Activated CD4-positive, alpha-beta T cell treated with anti-CD3 and anti-CD28 coated beads for 24 hours (primary cell): ENCODE data around the gene SENP8.
A peak's percentile ranks its signal among the peaks of the same experiment; 100 is the strongest.
"Not testable (repeated sequence)": the region's sequence is repeated elsewhere in the genome, so short reads cannot be mapped to it uniquely, and the experiment has no call there.

Experiments used
- DNase-seq, 2 donors: peaks; one replicate each; pipeline ENCODE4 v3.0.0-alpha.2; 2020; ENCODE audit warnings: low read depth in 2 of 2

SENP8 gene

DNA sequence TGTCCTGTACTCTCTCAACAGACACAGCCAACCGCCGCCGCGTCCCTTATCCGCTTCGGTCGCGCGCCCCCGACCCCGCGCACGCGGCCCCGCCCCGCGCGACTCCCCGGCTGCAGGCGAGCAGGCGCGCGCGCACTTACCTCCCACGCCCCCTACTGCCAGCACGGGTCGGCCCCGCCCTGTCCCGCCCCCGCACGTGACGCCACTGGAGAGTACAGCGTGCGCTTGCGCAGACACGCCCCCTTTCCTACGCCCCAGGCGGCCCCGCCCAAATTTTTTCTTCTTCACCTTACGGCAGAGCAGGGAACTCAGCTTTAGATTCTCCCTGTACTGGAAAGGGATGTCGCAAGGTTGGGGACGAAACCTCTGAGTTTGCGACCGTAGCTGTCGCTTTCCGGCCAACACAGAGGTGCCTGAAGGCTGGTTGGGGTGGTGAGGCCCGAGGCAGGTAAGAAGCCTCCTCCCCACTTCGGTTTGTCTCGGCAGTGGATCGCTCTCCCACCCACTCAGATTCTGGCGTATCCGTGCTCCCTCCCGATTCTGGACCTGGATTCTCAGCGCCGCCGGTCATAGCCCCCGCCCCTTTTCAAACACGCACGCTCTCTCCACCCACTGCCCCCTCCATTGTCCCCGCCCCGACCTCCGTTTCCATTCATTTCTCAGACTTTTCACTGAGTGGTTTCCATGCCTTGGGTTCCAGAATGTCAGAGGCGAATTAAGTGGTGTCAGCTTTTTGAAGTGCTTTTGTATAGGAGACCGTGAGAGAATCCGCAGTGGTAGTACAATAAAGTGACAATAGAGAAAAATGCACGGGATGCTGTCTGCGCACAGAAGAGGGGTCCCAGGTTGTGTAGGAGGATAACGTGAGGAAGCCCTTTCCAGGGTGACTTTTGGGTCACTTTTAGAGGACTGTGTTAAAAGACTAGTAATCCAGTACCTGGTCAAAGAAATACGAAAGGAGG, at the start of gene SENP8, which contains the start of gene MYO9A:
Gene SENP8 (plus strand): TSS at position 387 of the 962 bp plus-strand sequence. CDS start 21,221 bp downstream, outside the sequence.
Gene MYO9A (minus strand): TSS at position 134 of the 962 bp plus-strand sequence. CDS start 71,587 bp downstream, outside the sequence.
- peak; percentile 99 for DNase-seq

DNA sequence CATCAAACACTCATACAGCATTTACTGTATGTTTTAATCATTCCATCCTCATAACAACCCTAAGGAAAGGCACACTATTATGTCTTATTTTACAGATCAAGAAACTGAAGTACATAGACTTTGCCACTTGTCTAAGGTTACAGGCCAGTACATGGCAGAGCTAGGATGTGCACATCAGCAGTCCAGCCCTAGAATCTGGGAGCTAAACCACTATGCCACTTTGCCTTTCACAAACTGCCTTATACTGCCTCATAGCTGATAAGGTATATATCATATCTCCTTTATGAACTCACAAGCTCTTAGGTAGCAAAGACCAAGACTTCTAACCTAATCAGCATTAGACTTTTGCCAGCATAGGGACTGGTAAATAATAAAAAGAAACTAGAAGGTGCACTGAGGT, 49.3 kb upstream of the SENP8 start:
- DNase-seq, result no peak

DNA sequence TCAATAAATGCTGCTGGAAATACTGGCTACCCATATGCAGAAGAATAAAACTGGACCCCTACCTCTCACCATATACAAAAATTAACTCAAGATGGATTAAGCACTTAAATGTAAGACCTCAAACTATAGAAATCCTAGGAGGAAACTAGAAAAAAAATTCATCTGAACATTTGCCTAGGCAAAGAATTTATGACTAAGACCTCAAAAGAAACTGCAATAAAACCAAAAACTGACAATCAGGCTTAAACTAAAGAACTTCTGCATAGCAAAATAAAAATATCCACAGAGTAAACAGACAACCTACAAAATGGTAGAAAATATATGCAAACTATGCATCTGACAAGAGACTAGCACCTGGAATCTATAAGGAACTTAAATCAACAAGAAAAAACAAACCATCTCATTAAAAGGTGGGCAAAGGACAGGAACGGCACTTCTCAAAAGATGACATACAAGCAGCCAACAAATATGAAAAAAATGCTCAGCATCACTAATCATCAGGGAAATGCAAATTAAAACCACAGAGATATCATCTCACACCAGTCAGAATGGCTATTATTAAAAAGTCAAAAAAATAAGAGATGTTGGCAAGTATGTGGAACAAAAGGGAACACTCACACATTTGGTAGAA, 47.3 kb upstream of the SENP8 start:
- DNase-seq, result no peak

DNA sequence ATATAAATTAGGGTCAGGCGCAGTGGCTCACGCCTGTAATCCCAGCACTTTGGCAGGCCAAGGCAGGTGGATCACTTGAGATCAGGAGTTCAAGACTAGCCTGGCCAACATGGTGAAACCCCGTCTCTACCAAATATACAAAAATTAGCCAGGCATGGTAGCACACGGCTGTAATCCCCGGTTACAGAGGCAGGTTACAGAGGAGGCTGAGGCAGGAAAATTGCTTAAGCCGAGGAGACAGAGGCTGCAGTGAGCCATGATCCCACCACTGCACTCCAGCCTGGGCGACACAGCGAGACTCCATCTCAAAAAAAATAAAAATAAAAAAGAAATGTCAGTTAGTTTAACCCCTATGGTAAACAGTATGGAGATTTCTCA, 46.8 kb upstream of the SENP8 start:
- DNase-seq, result not testable (repeated sequence)

DNA sequence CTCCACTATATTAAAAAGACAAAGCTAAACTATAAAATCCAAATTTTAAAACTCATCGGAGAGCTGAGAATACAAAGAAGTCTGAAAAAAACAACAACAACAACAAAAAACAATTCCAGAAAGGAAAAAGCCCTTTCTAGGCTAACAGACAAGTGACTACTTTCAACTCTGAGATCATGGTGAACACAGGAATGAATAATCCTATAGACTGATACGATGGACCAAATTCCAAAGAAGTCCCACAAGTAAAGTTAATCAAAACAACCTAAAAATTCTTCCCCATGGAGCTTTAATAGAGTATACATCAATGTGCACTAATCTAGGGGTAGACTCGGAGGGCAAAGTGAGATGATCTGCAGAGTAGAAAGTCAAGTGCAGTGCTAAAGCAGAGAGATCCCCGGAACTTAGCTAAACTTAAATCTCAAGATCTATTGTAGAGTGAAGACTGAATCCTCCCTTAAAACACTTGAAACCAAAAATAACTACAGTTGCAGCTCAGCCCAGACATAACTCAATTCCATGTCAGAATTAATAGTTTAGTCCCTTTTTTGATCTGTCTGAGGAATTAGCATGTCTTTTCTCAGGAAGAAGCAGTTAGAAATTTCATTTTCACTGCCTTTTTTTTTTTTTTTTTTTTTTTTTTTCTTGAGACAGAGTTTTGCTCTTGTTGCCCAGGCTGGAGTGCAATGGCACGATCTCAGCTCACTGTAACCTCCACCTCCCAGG, 43.7 kb upstream of the SENP8 start:
- no peak for DNase-seq

DNA sequence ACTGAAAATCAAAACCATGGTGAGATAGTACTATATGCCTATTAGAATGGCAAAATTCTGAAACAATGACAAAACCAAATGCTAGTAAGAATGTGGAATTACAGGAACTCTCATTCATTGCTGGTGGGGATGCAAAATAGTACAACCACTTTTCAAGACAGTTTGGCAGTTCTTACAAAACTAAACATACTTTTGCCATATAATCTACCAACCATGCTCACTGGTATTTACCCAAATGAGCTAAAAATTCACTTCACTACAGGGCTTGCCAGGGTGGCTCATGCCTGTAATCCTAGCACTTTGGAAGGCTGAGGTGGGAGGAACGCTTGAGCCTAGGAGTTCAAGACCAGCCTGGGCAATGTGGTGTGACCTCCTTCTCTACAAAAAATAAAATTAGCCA, 40.3 kb upstream of the SENP8 start:
- DNase-seq, result no peak

DNA sequence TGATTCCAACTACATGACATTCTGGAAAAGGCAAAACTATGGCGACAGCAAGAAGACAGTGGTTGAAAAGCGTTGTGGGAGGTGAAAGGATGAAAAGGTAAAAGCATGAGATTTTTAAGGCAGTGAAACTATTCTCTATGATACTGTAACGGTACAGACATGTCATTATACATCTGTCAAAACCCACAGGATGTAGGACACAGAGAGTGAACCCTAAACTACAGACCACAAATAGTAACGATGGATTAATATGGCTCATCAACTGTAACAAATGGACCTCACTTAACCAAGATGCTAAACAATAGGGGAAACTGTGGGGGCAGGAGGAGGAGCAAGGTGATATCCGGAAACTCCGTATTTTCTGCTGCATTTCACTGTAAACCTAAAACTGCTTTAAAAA, 39.3 kb upstream of the SENP8 start:
- no peak for DNase-seq

DNA sequence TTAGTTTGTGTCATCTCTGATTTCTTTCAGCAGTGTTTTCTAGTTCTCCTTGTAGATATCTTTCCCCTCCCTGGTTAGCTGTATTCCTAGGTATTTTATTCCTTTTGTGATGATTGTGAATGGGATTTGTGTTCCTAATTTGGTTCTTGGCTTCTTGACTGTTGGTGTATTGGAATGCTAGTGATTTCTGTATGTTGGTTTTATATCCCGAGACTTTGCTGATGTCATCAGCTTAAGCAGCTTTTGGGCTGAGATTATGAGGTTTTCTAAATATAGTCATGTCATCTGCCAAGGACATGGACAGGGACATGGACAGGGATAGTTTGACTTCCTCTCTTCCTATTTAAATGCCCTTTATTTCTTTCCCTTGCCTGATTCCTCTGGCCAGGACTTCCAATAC, 36.0 kb upstream of the SENP8 start:
- DNase-seq, result no peak

DNA sequence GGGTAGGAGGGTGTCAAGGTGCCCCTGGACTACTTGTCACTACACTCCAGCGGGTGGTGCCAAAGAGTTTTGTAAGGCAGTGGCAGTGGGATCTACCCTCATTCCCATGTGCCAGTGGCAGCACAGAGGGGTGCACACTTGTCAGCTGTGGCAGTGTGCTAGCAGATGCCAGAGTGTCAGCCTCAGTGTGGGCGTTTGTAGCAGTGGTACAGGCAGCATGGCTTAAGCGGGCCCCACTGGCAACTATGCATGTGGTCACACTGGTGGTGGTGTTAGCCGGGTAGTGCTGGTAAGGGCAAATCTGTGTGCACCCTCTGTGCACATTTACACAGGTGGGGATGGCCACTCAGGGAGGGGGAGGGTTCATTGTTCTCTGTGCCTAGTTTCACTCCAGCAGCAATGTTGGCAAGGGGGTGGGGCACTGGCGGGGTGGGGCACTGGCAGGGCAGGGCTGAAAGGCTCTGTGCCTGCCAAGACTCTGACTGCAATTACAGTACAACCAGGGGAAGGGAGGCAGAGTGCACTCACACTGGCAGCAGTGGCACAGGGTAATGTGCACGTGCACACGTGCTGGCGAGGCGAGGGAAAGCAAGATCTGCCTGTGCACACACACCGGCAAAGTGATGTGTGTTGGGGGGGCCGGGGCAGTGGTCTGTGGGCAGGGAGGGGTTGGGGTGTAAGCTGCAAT, 32.0 kb upstream of the SENP8 start:
- DNase-seq, result no peak

DNA sequence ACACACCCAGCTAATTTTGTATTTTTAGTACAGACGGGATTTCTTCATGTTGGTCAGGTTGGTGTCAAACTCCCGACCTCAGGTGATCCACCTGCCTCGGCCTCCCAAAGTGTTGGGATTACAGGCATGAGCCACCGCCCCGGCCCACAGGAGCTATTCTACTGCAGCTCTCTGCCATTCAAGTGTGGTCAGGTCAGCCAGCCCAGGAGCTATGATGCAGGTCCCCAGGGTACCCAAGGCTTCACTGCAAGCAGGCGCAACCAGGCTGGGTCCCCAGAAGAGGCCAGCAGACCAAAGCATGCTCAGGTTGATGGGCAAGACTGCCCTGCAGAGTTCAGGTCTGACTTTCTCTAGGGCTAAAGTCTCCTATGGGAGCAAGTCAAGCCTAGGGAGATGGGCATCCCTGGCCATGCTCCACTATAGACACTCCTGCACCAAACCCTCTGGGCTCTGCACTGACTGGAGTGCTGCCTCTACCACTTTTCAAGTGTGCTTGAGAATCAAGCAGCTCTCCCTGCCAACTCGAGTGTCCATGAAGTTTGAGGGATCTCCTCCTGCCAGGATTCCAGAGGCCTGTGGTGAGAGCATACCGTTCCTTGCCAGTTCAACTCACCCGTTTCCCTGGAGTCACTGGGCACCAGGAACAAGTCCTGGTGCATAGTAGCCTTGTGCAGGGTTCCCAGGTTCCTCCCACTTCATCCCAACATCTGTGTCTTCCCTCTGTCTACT, 31.1 kb upstream of the SENP8 start:
- DNase-seq, result no peak

DNA sequence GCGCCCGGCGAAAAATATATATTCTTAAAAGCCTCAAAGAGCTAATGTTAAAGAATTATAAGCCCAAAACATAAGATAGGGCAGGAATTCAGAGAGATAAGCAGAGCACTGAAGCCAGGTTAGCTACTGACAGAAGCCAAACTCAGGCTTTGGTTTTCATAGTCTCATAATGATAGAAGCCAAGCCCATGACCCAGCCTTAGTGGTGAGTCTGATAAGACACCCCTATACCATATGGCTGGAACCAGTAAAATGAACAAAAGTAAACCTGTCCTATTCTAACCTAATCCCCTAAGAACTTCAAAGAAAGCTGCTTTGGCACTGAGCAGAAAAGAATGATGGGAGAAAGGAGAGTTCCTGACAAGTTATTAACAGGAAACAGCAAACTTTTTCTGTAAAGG, 26.2 kb upstream of the SENP8 start:
- DNase-seq, result no peak

DNA sequence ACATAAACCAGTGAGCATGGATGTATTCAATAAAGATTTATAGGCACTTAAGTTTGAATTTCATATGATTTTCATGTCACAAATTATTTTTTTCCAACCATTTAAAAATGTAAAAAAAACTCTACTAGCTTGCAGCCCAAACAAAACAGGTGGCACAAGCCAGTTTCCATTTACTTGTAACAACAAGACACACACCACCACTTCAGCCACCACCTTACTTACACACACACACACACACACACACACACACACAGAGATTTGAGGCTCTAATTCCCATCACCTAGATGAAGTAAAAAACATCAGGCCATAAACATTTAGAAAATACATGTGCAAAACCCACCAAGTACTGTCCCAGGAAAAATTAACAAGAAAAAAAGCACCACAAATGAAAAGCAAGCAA, 25.5 kb upstream of the SENP8 start:
- no peak for DNase-seq

DNA sequence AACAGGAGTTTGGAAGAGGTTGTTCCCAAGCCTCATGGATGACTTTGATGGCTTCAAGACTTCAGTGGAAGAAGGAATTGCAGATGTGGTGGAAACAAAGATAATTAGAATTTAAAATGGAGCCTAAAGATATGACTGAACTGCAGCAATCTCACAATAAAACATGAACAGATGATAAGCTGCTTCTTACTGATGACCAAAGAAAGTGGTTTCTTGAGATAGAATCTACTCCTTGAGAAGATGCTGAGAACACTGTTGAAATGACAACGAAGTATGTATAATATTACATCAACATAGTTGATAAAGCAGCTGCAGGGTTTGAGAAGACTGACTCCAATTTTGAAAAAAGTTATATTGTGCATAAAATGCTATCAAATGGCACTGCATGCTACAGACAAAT, 21.4 kb upstream of the SENP8 start:
- DNase-seq, result no peak

DNA sequence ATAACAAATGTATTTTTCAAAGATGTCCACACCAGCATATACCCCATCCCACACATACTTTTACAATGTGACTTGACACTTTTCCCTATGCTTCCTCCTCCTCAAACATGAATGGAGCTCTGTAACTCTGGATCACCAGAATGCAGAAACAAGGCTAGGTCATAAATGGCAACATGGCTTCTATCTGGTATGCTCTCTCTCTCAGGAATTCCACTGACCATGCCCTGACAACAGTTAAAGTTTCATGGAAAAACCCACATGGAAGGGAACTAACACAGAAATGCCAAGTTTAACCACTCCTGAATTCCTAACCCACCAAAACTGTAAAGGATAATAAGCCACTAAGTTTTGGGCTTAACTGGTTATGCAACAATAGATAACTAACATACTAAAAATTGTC, 20.2 kb upstream of the SENP8 start:
- no peak for DNase-seq

DNA sequence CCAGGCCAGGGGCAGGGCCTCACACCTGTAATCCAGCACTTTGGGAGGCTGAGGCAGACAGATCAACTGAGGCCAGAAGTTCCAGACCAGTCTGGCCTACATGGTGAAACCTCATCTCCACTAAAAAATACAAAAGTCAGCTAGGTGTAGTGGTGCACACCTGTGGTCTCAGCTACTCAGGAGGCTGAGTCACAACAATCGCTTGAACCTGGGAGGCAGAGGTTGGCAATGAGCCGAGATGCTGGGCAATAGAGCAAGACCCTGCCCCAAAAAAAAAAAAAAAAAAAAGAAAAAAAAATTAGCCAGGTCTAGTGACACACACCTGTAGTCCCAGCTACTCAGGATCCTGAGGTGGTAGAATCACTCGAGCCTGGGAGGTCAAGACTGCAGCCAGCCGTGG, 19.0 kb upstream of the SENP8 start:
- DNase-seq, result no peak

DNA sequence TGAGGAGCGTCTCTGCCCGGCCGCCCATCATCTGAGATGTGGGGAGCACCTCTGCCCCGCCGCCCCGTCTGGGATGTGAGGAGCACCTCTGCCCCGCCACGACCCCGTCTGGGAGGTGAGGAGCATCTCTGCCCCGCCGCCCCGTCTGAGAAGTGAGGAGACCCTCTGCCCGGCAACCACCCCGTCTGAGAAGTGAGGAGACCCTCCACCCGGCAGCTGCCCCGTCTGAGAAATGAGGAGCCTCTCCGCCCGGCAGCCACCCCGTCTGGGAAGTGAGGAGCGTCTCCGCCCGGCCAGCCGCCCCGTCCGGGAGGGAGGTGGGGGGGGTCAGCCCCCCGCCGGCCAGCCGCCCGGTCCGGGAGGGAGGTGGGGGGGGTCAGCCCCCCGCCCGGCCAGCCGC, 17.7 kb upstream of the SENP8 start:
- not testable (repeated sequence) for DNase-seq

DNA sequence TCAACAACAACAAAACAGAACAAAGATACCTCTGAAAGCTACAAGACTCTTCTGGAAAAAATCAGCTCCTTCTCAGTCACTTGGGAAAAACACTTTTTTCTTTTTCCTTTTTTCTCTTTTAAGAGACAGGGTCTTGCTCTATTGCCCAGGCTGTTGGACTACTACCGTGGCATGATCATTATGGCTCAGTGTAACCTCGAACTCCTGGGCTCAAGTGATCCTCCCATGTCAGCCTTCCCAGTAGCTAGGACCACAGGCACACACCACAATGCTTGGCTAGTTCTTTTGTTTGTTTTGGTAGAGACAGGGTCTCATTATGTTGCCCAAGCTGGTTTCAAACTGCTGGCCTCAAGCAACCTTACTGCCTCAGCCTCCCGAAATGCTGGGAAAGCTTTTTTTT, 13.1 kb upstream of the SENP8 start:
- DNase-seq, result no peak

DNA sequence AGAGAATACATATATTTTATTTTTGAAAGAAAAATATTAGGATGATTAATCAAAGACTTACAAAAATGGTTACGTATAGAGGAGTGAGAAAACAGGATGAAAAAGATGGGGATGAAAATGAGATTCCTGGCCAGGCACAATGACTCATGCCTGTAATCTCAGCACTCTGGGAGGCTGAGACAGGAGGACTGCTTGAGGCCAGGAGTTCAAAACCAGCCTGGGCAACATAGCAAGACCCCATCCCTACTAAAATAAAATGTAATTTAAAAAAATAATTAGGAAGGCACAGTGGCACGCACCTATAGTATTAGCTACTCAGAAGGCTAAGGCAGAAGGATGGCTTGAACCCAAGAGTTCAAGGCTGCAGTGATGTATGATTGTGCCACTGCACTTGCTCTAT, 12.1 kb upstream of the SENP8 start:
- DNase-seq, result no peak

DNA sequence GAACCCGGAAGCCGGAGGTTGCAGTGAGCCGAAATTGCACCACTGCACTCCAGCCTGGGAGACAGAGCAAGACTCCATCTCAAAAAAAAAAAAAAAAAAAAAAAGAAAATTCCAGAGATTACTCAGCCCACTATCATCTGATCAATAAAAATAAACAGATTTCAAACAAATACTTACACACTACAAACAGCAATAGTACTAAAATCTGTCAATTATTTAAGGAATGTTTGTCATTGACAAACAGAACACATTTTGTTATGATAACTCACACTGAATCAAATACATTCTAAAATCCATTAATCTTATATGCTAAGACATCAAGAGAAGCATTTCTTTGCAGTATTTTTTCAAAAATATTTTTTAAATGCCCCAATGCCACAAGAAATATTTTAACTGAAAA, 7.8 kb upstream of the SENP8 start:
- no peak for DNase-seq

DNA sequence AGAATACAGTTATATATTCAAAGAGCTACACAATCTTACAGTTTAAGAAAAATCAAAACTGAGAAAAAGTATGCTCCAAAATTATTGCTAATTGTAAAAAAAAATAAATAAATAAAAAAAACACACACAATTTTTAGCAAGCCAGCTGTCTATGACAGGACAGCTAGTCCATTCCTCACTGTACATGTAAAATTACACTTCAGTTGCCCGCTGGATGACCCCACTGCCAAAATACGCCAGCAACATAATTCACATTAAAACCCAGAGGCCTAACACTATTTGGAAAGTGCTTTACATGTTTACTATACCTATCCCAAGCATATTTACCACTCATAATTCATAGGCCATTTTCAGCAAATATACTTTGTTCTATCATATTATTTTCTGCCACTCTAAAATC, 6.1 kb upstream of the SENP8 start:
- no peak for DNase-seq

DNA sequence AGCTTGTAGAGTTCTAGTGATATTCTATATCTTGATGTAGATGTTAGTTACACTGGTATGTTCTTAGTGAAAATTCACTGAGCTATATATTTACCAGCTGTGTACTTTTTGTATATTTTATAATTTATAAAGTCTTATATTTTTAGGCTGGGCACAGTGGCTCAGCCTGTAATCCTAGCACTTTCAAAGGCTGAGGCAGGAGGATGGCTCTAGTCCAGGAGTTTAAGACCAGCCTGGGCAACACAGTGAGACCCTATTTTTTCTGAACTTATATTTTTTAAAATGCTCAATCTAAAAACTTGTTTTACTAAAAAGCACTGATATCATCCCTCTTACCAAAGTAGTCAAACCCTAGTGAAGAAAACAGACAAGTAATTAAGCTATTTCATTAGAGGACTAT, 5.4 kb upstream of the SENP8 start:
- DNase-seq, result no peak
